Measurements from ENCODE around the gene MRPS7. TPM values are rescaled to one million over a fixed set of nuclear protein-coding genes. Genes with fewer than 3 reads are reported as not detected.
A peak's percentile ranks its signal among the peaks of the same experiment; 100 is the strongest.

MRPS7 gene
- total and polyA plus RNA-seq, 7 experiments from 2014 or later = 29.2 to 135 (median 39.3) TPM

DNA sequence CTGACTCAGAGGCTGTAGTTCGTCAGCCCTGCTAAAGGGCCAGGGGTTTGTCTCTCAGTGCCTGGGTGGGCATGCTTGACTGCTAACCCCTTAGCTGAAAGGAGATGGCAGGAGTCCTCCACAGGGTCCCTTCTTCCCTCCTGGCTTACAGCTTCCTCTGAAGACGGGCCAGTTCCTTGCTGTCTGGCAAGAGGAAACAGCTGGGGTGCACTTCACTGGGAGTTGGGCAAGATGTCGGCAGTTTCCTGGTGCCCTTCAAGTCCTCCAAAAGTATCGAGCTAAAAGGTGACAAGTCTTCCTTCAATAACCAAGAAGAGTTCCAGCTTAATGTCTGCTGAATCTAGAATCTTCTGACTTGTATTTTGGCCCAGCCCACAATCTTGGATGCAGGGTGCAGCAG is 32.8 kb upstream of the MRPS7 start:
- no peak overlapping the region for H3K27ac ChIP-seq (ENCODE audit: low read depth, low read length)
- no peak for DNase-seq
- H3K36me3 ChIP-seq (ENCODE audit: control insufficient read depth in 2 of 3, insufficient read depth in 3 of 3, low read length in 3 of 3) = peaks cover 3 to 82% (median 27%) of the 10 kb centered on the region in 3 experiments
- no peaks in the 10 kb centered on the region for H3K27me3 ChIP-seq (ENCODE audit: control insufficient read depth in 2 of 2, insufficient read depth in 2 of 2, low read length in 2 of 2)
- no peak for ATAC-seq
- H3K36me3 Mint-ChIP-seq = peaks cover 0 to 41% (median 4%) of the 10 kb centered on the region in 5 donors
- no peak overlapping the region for H3K4me3 ChIP-seq (ENCODE audit: low read length)
- no peaks in the 10 kb centered on the region for H3K9me3 Mint-ChIP-seq
- no peaks in the 10 kb centered on the region for H3K27me3 Mint-ChIP-seq
- peak overlapping the region in 2 of 9 donors; percentile 31 to 55 for H3K27ac Mint-ChIP-seq
- ChIA-PET POLR2A (no interaction called here), CTCF (interaction anchor here (0.5 to 1.4 kb wide), 5 partner anchors 8 to 187 kb away, joined by 3 to 5 read pairs (median 4); no protein-coding TSS in a partner anchor)
- H3K4me1 ChIP-seq (ENCODE audit: control insufficient read depth in 2 of 2, insufficient read depth in 2 of 2, low read length in 2 of 2) = no peaks in the 10 kb centered on the region
- intact Hi-C loops (cut with micrococcal nuclease) = no loop called here
- no peak overlapping the region for H3K4me3 Mint-ChIP-seq
- H3K4me1 Mint-ChIP-seq = no peaks in the 10 kb centered on the region
- no peaks in the 10 kb centered on the region for H3K9me3 ChIP-seq (ENCODE audit: control insufficient read depth in 2 of 3, low read length in 3 of 3)

DNA sequence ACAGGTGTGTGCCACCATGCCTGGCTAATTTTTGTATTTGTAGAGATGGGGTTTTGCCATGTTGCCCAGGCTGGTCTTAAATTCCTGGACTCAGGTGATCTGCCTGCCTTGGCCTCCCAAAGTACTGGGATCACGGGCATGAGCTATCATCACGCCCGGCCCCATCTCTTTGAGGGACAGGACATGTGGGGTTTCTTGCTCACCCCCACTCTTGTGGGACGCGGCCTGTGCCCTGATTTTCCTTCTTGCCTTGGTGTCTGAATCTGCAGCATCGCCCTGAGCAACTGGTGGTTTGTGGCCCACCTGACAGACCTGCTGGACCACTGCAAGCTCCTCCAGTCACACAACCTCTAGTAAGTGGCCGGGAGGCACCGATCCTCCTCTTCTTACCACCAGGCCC is 30.6 kb upstream of the MRPS7 start:
- Histone ChIP-seq H3K9me3 (ENCODE audit: control insufficient read depth in 2 of 3, low read length in 3 of 3) (no peaks in the 10 kb centered on the region), H3K27ac (ENCODE audit: low read depth, low read length) (no peak overlapping the region), H3K4me3 (ENCODE audit: low read length) (no peak overlapping the region), H3K4me1 (ENCODE audit: control insufficient read depth in 2 of 2, insufficient read depth in 2 of 2, low read length in 2 of 2) (no peaks in the 10 kb centered on the region), H3K36me3 (ENCODE audit: control insufficient read depth in 2 of 3, insufficient read depth in 3 of 3, low read length in 3 of 3) (peaks cover 10 to 88% (median 24%) of the 10 kb centered on the region in 3 experiments), H3K27me3 (ENCODE audit: control insufficient read depth in 2 of 2, insufficient read depth in 2 of 2, low read length in 2 of 2) (no peaks in the 10 kb centered on the region)
- Mint-ChIP-seq H3K9me3 (no peaks in the 10 kb centered on the region), H3K27ac (peak overlapping the region in 1 of 9 donors; percentile 5), H3K4me3 (no peak overlapping the region), H3K4me1 (no peaks in the 10 kb centered on the region), H3K36me3 (peaks cover 0 to 41% (median 8%) of the 10 kb centered on the region in 5 donors), H3K27me3 (no peaks in the 10 kb centered on the region)
- ChIA-PET POLR2A (interaction anchor here (0.6 to 1.2 kb wide), 2 partner anchors 30 to 270 kb away, joined by 3 read pairs; partner anchors contain the start of genes GGA3 and MRPS7), CTCF (no interaction called here)
- ATAC-seq = no peak
- DNase-seq = no peak
- intact Hi-C loops (cut with micrococcal nuclease) = no loop called here

DNA sequence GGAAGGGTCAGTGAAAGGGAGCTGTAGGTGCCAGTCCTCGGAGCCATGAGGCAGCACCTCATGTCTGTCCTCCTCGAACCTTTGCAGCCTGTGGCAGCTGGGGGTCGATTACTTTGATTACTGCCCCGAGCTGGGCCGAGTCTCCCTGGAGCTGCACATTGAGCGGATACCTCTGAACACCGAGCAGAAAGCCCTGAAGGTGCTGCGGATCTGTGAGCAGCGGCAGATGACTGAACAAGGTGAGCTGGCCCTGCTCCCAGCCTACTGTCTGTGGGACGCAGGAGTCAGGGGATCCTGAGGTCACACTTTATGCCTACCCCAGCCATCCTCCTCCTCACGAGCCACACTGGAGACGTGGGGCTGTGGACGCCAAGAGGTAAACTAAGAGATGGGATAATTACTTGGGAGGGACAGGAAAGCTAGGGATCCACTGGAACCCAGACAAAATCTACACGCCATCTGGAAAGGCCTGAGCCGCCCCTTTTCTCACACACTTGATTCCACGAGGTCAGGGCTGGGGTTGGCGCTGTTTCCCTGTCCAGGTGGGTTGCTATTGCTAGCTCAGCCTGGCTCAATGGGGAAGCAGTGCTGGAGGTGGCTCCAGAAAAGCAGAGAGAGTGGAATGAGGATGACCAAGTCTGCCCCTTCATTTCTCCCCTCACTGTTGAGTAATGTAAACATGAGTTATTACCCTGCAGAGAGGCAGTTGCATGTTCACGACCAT is 29.8 kb upstream of the MRPS7 start:
- peaks cover 0 to 41% (median 8%) of the 10 kb centered on the region in 5 donors for H3K36me3 Mint-ChIP-seq
- no peaks in the 10 kb centered on the region for H3K27me3 Mint-ChIP-seq
- DNase-seq = no peak
- no peak overlapping the region for H3K4me3 Mint-ChIP-seq
- H3K4me1 ChIP-seq (ENCODE audit: control insufficient read depth in 2 of 2, insufficient read depth in 2 of 2, low read length in 2 of 2) = no peaks in the 10 kb centered on the region
- H3K27ac ChIP-seq (ENCODE audit: low read depth, low read length) = no peak overlapping the region
- peak overlapping the region in 2 of 9 donors; percentile 34 to 60 for H3K27ac Mint-ChIP-seq
- no peak overlapping the region for H3K4me3 ChIP-seq (ENCODE audit: low read length)
- no peak for ATAC-seq
- H3K4me1 Mint-ChIP-seq = no peaks in the 10 kb centered on the region
- H3K9me3 Mint-ChIP-seq = no peaks in the 10 kb centered on the region
- H3K36me3 ChIP-seq (ENCODE audit: control insufficient read depth in 2 of 3, insufficient read depth in 3 of 3, low read length in 3 of 3) = peaks cover 18 to 86% (median 27%) of the 10 kb centered on the region in 3 experiments
- POLR2A ChIA-PET = interaction anchor here (1.1 kb wide), 1 partner anchor 39 kb away, joined by 3 read pairs; the partner anchor contains the start of gene MIF4GD
- no peaks in the 10 kb centered on the region for H3K27me3 ChIP-seq (ENCODE audit: control insufficient read depth in 2 of 2, insufficient read depth in 2 of 2, low read length in 2 of 2)
- CTCF ChIA-PET = no interaction called here
- no peaks in the 10 kb centered on the region for H3K9me3 ChIP-seq (ENCODE audit: control insufficient read depth in 2 of 3, low read length in 3 of 3)
- intact Hi-C loops (cut with micrococcal nuclease) = no loop called here

DNA sequence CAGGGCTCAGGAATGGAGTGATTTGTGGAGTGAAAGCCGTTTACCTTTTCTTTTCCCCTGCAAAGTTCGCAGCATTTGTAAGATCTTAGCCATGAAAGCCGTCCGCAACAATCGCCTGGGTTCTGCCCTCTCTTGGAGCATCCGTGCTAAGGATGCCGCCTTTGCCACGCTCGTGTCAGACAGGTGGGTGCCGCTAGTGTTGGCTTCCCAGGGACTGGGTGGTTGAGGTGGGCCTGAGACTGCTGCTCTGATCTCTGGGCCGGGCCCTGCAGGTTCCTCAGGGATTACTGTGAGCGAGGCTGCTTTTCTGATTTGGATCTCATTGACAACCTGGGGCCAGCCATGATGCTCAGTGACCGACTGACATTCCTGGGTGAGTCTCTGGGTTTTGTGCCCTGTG is 28.9 kb upstream of the MRPS7 start:
- H3K9me3 ChIP-seq (ENCODE audit: control insufficient read depth in 2 of 3, low read length in 3 of 3) = no peaks in the 10 kb centered on the region
- peaks cover 0 to 44% (median 8%) of the 10 kb centered on the region in 5 donors for H3K36me3 Mint-ChIP-seq
- DNase-seq (no peak), ATAC-seq (no peak)
- ChIA-PET CTCF (no interaction called here), POLR2A (interaction anchor here (0.7 kb wide), 1 partner anchor 54 kb away, joined by 3 read pairs; no protein-coding TSS in a partner anchor)
- H3K27me3 Mint-ChIP-seq = no peaks in the 10 kb centered on the region
- no peak overlapping the region for H3K4me3 ChIP-seq (ENCODE audit: low read length)
- intact Hi-C loops (cut with micrococcal nuclease) = no loop called here
- H3K27ac Mint-ChIP-seq = peak overlapping the region in 2 of 9 donors; percentile 48 to 60
- H3K4me1 Mint-ChIP-seq = no peaks in the 10 kb centered on the region
- H3K27me3 ChIP-seq (ENCODE audit: control insufficient read depth in 2 of 2, insufficient read depth in 2 of 2, low read length in 2 of 2) = no peaks in the 10 kb centered on the region
- no peak overlapping the region for H3K27ac ChIP-seq (ENCODE audit: low read depth, low read length)
- peaks cover 22 to 89% (median 27%) of the 10 kb centered on the region in 3 experiments for H3K36me3 ChIP-seq (ENCODE audit: control insufficient read depth in 2 of 3, insufficient read depth in 3 of 3, low read length in 3 of 3)
- H3K4me1 ChIP-seq (ENCODE audit: control insufficient read depth in 2 of 2, insufficient read depth in 2 of 2, low read length in 2 of 2) = no peaks in the 10 kb centered on the region
- no peak overlapping the region for H3K4me3 Mint-ChIP-seq
- no peaks in the 10 kb centered on the region for H3K9me3 Mint-ChIP-seq

DNA sequence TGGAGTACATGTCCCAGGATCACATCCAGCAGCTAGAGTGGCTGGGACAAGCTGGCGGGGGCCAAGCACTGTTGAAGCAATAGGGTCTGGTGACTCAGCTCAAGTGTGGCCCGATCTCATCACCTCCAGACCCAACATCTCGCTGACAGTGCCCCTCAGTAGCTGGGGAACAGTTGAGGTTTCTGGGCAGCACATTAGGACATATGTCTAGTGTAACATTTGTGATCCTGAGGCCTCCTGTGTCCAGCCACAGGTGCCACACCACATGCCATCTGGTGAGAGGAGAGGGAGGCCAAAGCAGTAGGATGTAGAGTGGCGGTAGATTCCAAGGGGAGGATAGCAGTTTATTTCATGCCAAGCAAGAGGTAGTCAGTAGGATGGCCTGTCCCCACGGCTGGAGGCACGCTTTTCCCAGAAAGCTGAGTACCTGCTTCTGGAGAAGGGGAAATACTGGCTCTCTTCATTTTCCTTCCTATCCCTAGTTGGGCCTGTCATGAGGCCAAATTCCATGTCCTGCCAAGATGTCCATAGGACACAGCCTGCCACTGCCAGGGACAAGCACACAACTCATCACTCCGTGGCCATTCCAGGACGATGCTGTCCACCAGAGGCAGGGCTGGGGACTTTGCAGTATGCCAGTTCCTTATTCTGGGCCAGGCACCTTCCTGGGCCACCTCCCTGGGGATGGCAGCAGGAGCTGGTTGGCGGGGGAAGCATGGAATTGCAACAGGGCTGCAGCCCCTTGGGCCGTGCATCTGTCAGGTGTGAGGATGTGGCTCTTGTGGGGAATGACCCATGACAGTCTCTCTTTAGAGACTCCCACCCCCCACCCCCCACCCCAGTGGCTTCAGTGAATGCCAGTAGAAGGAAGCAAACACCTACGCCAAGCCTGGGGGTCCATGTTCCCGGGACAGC is 24.3 kb upstream of the MRPS7 start:
- POLR2A ChIA-PET = interaction anchor here (0.6 kb wide), 1 partner anchor 10 kb away, joined by 4 read pairs; no protein-coding TSS in a partner anchor
- H3K36me3 Mint-ChIP-seq = peaks cover 4 to 39% (median 14%) of the 10 kb centered on the region in 5 donors

DNA sequence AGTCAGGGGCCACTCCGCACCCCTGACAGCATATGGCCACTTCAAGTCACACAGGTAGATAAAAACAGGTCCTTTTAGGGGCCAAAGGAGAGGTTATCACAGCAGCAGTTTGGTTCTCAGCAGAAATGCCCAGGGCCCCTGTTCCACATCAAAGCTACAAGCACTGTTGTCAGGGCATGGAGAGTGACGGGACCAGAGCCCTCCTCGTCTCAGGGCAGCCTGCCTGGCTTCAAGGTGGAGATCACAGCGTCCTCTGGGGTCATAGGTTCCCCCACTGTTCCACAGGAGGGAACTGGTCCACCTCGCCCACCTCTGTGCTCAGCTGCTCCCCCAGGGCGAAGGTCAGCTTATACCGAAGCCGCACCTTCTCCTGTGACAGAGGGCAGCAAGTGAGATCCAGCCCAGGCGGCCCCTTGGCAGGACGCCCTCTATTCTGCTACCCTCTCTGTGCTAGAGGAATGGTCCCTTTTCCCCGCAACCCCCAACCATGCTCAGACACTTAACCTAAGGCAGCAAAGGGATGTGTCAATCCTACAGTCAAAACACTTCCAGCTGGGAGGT is 23.6 kb upstream of the MRPS7 start:
- Histone ChIP-seq H3K4me3 (ENCODE audit: low read length) (no peak overlapping the region), H3K27me3 (ENCODE audit: control insufficient read depth in 2 of 2, insufficient read depth in 2 of 2, low read length in 2 of 2) (no peaks in the 10 kb centered on the region), H3K27ac (ENCODE audit: low read depth, low read length) (no peak overlapping the region), H3K9me3 (ENCODE audit: control insufficient read depth in 2 of 3, low read length in 3 of 3) (no peaks in the 10 kb centered on the region), H3K4me1 (ENCODE audit: control insufficient read depth in 2 of 2, insufficient read depth in 2 of 2, low read length in 2 of 2) (peaks cover 0 to 21% of the 10 kb centered on the region in 2 donors), H3K36me3 (ENCODE audit: control insufficient read depth in 2 of 3, insufficient read depth in 3 of 3, low read length in 3 of 3) (peaks cover 15 to 92% (median 32%) of the 10 kb centered on the region in 3 experiments)
- Mint-ChIP-seq H3K36me3 (peaks cover 4 to 34% (median 13%) of the 10 kb centered on the region in 5 donors), H3K27ac (peak overlapping the region in 2 of 9 donors; percentile 73 to 90), H3K27me3 (no peaks in the 10 kb centered on the region), H3K4me1 (peaks cover 5 to 20% (median 10%) of the 10 kb centered on the region in 7 donors), H3K4me3 (no peak overlapping the region), H3K9me3 (no peaks in the 10 kb centered on the region)
- intact Hi-C loops (cut with micrococcal nuclease) = loop anchor here (1.0 kb wide), 3 partner anchors 124 to 277 kb away; no protein-coding TSS in a partner anchor
- ChIA-PET POLR2A (interaction anchor here (0.6 to 1.0 kb wide), 2 partner anchors 9 to 11 kb away, joined by 4 to 8 read pairs; no protein-coding TSS in a partner anchor), CTCF (interaction anchor here (0.9 to 4.9 kb wide), 5 partner anchors 8 to 266 kb away, joined by 3 to 26 read pairs (median 3); no protein-coding TSS in a partner anchor)
- no peak for DNase-seq
- no peak for ATAC-seq

More for the DNA sequence above, 24.3 kb upstream of the MRPS7 start:
- peaks cover 5 to 13% (median 10%) of the 10 kb centered on the region in 7 donors for H3K4me1 Mint-ChIP-seq
- intact Hi-C loops (cut with micrococcal nuclease) = loop anchor here (1.0 kb wide), 3 partner anchors 123 to 276 kb away; no protein-coding TSS in a partner anchor
- Histone ChIP-seq H3K27ac (ENCODE audit: low read depth, low read length) (no peak overlapping the region), H3K9me3 (ENCODE audit: control insufficient read depth in 2 of 3, low read length in 3 of 3) (no peaks in the 10 kb centered on the region), H3K36me3 (ENCODE audit: control insufficient read depth in 2 of 3, insufficient read depth in 3 of 3, low read length in 3 of 3) (peaks cover 22 to 92% (median 34%) of the 10 kb centered on the region in 3 experiments), H3K27me3 (ENCODE audit: control insufficient read depth in 2 of 2, insufficient read depth in 2 of 2, low read length in 2 of 2) (no peaks in the 10 kb centered on the region), H3K4me3 (ENCODE audit: low read length) (no peak overlapping the region), H3K4me1 (ENCODE audit: control insufficient read depth in 2 of 2, insufficient read depth in 2 of 2, low read length in 2 of 2) (peaks cover 0 to 14% of the 10 kb centered on the region in 2 donors)
- CTCF ChIA-PET = interaction anchor here (0.9 to 4.9 kb wide), 5 partner anchors 9 to 265 kb away, joined by 3 to 26 read pairs (median 3); no protein-coding TSS in a partner anchor
- H3K27ac Mint-ChIP-seq = peak overlapping the region in 2 of 9 donors; percentile 21 to 82
- no peak for ATAC-seq
- no peak overlapping the region for H3K4me3 Mint-ChIP-seq
- H3K27me3 Mint-ChIP-seq = no peaks in the 10 kb centered on the region
- no peaks in the 10 kb centered on the region for H3K9me3 Mint-ChIP-seq
- DNase-seq = no peak
